ENCODE results near the gene GMDS.

The GMDS gene

DNA sequence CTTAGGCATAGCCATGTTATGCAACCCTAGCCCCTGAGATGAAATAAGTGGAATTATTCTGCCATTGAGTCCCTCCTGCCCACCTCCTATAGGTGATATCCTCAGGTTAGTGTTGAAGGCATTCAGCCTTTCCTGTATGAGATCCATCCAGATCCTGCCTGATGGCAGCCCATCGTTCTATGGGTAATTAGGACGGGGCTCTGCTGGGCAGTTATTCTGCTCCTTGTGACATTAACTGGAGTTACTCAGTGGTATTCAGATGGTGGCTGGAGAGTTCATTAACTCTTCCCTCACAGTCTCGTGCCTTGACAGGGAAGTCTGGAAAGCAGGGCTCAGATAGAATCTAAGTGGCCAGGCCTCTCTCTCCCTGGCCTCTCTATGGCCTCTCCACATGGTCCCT is 9.3 kb upstream of the GMDS start:
- TF ChIP-seq ZNF274 (IDR thresholded peaks at IDR 0.05; ENCODE audit: low read depth, low read length) = no peak
- H3K4me3 ChIP-seq (ENCODE audit: low read length) = no peak overlapping the region

DNA sequence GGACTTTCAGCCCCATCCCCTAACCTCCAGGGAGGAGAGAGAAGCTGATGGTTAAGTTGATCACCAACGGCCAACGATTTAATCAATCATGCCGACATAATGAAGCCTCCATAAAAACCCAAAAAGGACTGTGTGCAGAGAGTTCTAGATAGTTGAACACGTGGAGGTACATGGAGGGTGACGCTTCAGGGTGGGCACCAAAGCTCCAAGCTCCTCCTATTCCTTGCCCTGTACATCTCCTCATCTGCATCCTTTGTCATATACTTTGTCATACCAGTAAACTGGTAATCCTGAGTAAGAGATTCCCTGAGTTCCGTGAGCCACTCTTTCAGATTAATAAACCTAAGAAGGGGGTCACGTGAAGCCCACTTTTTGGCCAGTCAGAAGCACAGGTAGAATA is 3.7 kb upstream of the GMDS start:
- no peak overlapping the region for H3K4me3 ChIP-seq (ENCODE audit: low read length)
- no peak for TF ChIP-seq ZNF274 (IDR thresholded peaks at IDR 0.05; ENCODE audit: low read depth, low read length)

DNA sequence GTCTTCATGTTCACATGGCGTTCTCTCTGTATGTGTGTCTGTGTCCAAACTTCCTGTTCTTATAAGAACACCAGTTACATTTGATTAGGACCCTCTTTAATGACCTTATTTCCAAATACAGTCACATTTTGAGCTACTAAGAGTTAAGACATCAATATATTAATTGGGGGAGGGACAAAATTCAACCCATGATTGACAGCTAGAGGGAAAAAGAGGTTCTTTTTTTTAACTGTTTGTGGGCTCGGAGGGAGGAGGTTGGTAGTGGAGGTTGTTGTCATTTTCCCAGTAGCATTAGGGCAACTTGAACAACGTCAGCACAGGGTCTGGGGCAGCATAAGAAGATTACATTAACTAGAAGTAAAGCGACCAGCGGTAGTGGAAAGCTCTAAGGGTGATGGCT is 2.3 kb upstream of the GMDS start:
- TF ChIP-seq ZNF274 (IDR thresholded peaks at IDR 0.05; ENCODE audit: low read depth, low read length) = no peak
- no peak overlapping the region for H3K4me3 ChIP-seq (ENCODE audit: low read length)

DNA sequence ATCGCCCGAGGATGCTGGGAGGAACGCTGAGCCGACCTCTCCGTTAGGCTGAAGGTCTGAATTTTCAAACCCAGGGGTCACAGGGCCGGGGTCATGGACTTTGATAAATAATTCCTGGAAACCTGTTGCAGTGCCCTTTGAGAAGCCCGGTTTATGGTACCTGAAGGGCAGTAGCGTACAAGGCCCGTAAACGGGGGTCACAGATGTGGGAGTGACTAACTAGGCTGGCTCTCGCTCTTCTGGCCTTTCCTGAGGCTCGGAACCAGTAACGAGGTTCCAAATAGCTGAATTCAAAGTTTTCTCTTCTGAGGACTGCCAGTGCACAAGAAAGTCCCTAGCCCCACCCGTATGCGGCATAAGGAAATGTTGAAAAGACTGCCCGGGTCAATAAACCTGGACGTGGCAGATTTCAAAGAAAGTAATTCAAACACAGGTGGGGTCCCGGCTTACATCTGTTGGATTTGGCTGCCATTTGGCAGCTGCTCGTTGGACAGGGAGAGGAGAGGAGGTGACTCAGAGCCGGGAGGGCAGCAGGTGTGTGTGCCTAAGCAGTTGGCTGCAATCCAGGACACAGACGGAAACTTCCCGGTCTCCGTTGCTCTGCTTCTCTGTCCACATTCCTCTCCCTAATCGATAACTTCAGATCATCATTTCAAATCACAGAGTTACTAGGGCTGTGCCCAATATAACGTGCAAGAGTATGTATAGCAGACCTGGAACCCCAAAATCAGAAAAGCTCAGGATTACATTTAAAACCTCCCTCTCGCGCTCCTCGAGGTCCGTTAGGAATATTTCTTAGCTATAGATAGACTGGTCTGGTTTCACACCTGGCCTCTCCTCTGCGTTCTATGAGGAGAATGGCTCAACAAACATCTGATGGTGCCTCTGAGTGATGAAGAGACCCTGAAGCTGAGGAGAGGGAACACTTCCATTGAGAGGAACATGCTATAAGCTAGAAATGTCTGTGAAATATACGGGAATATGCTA is 765 bp upstream of the GMDS start:
- no peak for TF ChIP-seq ZNF274 (IDR thresholded peaks at IDR 0.05; ENCODE audit: low read depth, low read length)
- H3K4me3 ChIP-seq (ENCODE audit: low read length) = peak overlapping the region; percentile 89

DNA sequence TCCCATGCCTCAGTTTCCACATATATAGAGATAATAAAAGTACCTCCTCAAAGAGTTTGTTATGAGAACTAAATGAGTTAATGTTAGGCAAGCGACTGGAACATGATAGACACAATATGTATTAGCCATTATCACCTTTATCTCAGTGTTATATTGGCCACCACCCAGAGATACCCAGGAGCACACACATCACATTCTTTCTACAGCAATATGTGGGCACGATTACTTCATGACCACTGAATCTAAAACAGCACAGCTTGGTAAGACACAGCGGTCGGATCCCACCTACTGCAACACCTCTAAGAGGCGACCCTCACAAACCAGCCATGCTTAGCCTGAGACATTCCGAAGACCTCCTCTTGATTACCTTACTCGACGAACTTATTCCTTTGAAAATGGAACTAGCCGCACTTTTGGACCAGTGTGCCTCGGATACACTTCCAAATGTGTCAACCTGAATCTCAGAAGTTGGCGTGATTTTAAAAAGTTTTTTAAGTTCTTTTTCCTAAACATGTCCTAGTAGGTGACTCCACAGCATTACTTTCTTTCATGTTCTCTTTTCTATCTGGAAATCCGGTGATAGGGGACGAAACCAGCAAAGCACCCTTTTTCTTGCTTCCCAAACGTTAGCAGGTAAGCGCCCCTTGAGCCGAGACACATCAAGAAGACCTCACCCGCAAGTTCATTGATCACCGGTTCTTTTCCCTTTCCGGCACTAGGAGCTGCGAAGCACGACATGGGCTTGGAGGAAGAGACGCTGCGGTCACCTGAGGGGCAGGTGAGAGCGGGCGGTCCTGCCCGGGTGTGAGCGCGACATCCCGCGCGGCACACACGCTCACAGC is 923 bp downstream of the GMDS start:
- TF ChIP-seq ZNF274 (IDR thresholded peaks at IDR 0.05; ENCODE audit: low read depth, low read length) = no peak
- H3K4me3 ChIP-seq (ENCODE audit: low read length) = peak overlapping the region; percentile 89

DNA sequence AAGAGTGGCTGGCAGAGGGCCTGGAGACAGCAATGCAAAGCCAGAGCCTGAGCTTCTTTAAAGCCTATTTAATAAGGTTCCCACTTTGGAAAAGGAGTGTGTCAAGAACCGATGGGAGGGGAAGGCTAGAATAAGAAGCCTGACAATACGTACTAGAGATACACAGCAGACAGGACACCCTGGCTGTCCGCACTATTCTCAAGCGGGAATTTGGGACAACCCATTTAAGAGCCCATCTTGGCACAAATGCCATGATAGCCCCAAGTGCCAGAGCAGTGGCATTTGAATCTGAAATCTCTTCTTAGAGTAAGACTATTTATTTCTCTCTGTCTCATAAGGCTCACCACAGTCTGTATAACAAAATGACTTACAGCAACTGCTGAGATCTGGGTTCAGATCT is 3.1 kb downstream of the GMDS start:
- TF ChIP-seq ZNF274 (IDR thresholded peaks at IDR 0.05; ENCODE audit: low read depth, low read length) = no peak
- no peak overlapping the region for H3K4me3 ChIP-seq (ENCODE audit: low read length)

DNA sequence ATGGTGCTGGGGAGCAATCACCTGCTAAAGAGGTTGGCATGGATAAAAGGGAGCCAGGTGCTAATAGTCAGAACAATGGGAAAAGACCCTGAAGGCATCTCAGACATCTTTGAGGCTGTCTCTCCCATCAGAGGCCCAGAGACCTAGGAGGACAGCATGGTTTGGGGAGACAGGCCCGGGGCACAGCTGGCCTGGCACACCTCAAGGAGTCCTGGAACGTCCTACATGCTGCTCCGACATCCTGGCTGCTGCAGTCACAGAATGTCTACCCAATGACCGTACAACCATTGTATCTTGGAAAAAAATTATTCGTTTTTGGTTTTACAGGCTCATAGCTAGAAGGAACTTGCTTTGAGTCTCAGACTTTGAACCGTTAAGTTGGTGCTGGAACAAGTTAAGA is 4.4 kb downstream of the GMDS start:
- H3K4me3 ChIP-seq (ENCODE audit: low read length) = no peak overlapping the region

DNA sequence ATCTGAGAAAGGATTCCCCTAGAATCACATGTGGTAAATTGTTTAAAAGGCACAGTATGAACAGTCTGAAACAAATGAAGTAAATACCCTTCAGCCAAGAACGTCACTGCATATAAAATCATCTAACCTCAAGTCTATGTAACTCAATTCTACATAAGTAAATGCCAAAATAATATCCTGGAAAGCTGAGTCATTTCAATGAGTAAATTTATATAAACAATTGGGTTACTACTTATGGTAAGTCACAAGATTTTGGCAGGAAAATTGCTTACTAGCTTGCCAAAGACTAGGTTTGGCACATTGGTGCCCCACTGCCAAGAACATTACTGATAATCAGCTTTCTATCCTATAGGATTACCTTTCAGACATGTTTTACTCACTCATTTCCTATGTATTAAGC is 8.4 kb downstream of the GMDS start:
- no peak for TF ChIP-seq ZNF274 (IDR thresholded peaks at IDR 0.05; ENCODE audit: low read depth, low read length)
- H3K4me3 ChIP-seq (ENCODE audit: low read length) = no peak overlapping the region

More for the DNA sequence above, 4.4 kb downstream of the GMDS start:
- TF ChIP-seq ZNF274 (IDR thresholded peaks at IDR 0.05; ENCODE audit: low read depth, low read length) = no peak

DNA sequence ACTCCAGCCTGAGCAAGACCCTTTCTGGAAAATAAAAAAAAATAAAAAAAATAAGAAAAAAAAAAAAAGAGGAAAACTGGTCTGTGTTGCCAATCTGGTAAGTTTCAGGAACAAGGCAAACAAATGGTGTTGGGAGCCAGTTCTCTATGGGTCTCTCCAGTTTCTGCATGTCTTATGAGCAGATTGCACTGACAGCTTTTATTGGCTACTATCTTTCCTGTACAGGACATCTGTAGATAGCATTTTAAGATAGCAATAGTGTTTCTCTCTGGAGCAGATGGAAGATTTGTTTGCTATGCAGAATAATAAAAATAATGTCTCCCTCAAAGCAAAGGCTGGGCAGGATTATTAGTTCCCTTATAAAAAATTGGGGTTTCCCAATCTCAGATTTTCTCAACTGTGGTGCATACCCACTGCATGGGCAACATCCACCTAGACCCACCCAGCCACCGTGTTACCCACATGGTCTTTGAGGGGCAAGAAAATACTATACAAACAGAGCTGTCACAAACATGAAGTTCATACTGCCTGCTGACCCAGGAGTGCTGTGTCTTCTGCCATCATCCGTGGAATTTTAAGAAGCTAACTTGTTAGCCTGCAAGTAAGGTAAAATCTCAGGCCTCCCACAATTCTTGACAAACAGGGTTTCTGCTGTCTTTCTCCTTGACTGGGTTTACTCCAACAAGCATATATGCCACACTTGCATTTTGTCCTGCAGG is 9.5 kb downstream of the GMDS start:
- TF ChIP-seq ZNF274 (IDR thresholded peaks at IDR 0.05; ENCODE audit: low read depth, low read length) = no peak
- no peak overlapping the region for H3K4me3 ChIP-seq (ENCODE audit: low read length)

DNA sequence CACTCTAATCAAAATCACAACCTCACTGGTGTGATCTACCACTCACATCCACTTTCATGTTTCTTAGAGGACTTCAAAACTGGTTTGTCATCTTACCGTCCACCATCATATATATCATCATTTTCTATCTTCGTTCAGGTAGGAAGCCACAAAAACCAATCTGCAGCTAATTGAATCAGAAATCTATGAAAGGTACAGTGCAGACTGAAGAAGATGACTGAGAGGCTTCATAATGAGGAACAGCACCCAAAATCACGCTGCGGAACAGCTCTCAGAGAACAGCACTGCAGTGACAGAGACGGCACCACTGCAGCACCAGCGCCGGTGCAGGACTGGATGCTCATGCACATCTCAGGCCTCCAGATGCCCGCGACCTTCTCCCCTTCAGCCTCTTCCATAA is 13.0 kb downstream of the GMDS start:
- H3K4me3 ChIP-seq (ENCODE audit: low read length) = no peak overlapping the region
- TF ChIP-seq ZNF274 (IDR thresholded peaks at IDR 0.05; ENCODE audit: low read depth, low read length) = no peak

DNA sequence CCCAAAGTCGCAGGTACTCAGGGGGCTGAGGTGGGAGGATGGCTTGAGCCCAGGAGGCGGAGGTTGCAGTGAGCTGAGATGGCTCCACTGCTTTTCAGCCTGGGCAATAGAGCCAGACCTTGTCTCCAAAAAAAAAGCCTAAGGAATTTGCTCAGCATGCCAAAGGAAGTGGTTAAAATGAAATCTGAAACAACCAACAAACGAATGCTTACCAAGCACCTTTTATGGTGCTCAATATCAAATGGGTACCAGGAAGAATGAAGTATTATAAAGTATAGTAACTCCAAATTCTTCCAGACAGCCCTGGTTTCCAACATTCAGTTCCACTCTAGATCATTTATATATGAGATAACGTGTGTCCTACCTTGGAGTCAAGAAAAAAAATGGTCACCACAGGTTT is 14.0 kb downstream of the GMDS start:
- no peak overlapping the region for H3K4me3 ChIP-seq (ENCODE audit: low read length)
- TF ChIP-seq ZNF274 (IDR thresholded peaks at IDR 0.05; ENCODE audit: low read depth, low read length) = no peak

DNA sequence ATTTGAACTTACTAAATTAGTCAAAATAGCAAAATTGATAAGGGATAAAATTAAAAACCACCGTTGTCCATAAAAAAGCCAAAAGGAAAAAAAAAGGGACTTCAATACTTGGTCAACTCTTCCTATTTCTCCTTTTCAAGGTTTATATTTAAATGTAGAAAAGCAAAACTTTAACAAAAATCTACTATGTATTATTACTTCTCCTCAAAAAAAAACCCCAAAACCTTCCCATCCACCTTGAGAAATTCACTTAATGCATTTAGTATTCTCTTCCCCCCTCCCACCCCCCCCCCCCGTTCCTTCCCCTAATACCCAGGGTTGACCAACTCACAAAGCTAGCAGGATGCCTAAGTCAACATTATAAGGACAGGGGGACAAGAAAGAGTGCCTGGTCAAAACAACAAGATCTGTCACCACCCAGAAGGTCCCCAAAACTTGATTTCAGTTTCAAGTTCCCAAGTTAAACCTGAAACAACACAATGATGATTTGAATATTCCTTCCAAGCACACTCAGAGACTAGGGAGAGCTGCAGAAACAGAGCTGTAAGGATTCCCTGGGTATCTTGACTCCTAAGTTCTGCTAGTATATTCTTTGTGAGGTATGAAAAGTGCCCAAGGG is 14.6 kb downstream of the GMDS start:
- no peak for TF ChIP-seq ZNF274 (IDR thresholded peaks at IDR 0.05; ENCODE audit: low read depth, low read length)
- H3K4me3 ChIP-seq (ENCODE audit: low read length) = no peak overlapping the region

DNA sequence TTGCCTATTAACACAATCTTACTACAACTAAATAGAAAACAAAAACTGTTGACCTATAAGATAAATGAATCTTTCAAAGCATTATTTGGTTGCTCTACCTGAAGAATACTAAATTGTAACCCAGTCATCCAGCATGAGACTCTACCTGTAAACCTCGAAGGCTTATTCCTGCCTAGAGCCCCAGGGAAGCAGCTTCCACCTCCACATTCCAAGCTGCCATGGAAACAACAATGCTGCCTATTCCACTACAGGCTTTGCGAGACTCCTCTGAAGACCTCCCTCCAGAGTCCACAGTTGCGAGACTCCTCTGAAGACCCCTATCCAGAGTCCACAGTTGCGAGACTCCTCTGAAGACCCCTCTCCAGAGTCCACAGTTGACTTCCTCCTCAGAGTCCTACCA is 15.7 kb downstream of the GMDS start:
- no peak overlapping the region for H3K4me3 ChIP-seq (ENCODE audit: low read length)
- no peak for TF ChIP-seq ZNF274 (IDR thresholded peaks at IDR 0.05; ENCODE audit: low read depth, low read length)

DNA sequence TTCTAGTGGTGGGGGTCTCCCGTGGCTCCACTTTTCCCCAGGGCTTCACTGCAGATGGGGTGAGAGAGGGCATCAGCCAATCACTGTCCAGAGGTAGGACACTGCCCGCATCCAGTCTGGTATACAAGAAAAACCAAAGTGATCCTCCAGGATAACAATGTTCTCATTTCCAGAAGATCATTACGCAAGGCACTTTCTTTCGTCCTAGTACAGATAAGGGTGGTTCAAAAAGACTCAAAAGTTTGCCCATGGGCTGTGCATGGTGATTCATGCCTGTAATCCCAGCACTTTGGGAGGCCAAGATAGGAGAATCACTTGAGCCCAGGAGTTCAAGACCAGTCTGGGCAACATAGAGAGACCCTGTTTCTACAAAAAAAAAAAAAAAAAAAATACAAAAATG is 16.4 kb downstream of the GMDS start:
- no peak for TF ChIP-seq ZNF274 (IDR thresholded peaks at IDR 0.05; ENCODE audit: low read depth, low read length)
- no peak overlapping the region for H3K4me3 ChIP-seq (ENCODE audit: low read length)

All from GM08714 (cell line).